Upper lobe of left lung (tissue), 6 donors: ENCODE data around the gene CTRL. TPM values are rescaled to one million over a fixed set of nuclear protein-coding genes. Genes with fewer than 3 reads are reported as not detected.

ENCODE experiments used
- ATAC-seq, 2 donors: fragments of 200-7000 bp; cut with Tn5 transposase; one replicate each; pipeline ENCODE4 v1.9.1; 2022; ENCODE audit warnings: mild to moderate bottlenecking in 2 of 2, moderate library complexity in 2 of 2; ENCODE audit not compliant: low FRiP score in 2 of 2
- DNase-seq, 2 donors: peaks; one replicate each; pipeline ENCODE4 v3.0.0-alpha.2; 2019 to 2020
- H3K27ac ChIP-seq, 4 donors: fragments of 200-600 bp; sonication (generic); one replicate each; pipeline ENCODE4 v1.5.1; 2016 to 2019
- H3K27me3 ChIP-seq, 4 donors: fragments of 200-600 bp; sonication (generic); one replicate each; pipeline ENCODE4 v1.5.1; 2017 to 2019
- H3K36me3 ChIP-seq, 4 donors: fragments of 200-600 bp; sonication (generic); one replicate each; pipeline ENCODE4 v1.5.1; 2016 to 2019
- H3K4me1 ChIP-seq, 4 donors: fragments of 200-600 bp; sonication (generic); one replicate each; pipeline ENCODE4 v1.5.1; 2018 to 2019
- H3K4me3 ChIP-seq, 4 donors: fragments of 200-600 bp; sonication (generic); one replicate each; pipeline ENCODE4 v1.5.1; 2017 to 2019; ENCODE audit warnings: mild to moderate bottlenecking in 2 of 4, moderate library complexity in 1 of 4
- H3K9me3 ChIP-seq, 4 donors: fragments of 200-600 bp; sonication (generic); one replicate each; pipeline ENCODE4 v1.5.1; 2018 to 2019
- EP300 ChIP-seq, 4 donors: sonication (generic); formaldehyde crosslinking; IDR thresholded peaks; one replicate each; pipeline ENCODE4 v1.5.1; 2017; ENCODE audit warnings: antibody characterized with exemption in 4 of 4, control low read depth in 2 of 4
- POLR2A ChIP-seq, 4 donors: fragments of 450-650 bp; IDR thresholded peaks; one replicate each; pipeline ENCODE4 v1.5.1; 2016 to 2017; ENCODE audit warnings: antibody characterized with exemption in 4 of 4, mild to moderate bottlenecking in 2 of 4
- POLR2AphosphoS5 ChIP-seq, 2 donors: sonication (generic); formaldehyde crosslinking; IDR thresholded peaks; one replicate each; pipeline ENCODE4 v1.5.1; 2017; ENCODE audit warnings: antibody characterized with exemption in 2 of 2
- WGBS, 2 donors: methylation state at CpG; one replicate each; pipeline ENCODE4 v1.1.5; 2017 to 2018; 5-methylcytosine and 5-hydroxymethylcytosine counted together
- total RNA-seq, 6 donors: library from RNA; depleted of rRNA in 4 of 6; stranded (reverse); fragments of >200 nt in 4 of 6; gene quantifications; one replicate each; pipeline versions ENCODE4 v1.1.0 to v1.2.1, GENCODE V29; 2016 to 2021
- TF ChIP-seq, protein P1 (sequence below), 6 experiments: fragments of 450-650 bp in 4 of 6; fragments of 200-600 bp in 2 of 6; sonication (generic) in 2 of 6; IDR thresholded peaks; one replicate each; pipeline ENCODE4 v1.5.1; 2016 to 2019; ENCODE audit warnings: antibody characterized with exemption in 6 of 6
- donor health status: DM: no; HTN: no; CAD: no; lungs with moderate emphysema.
- donor health status: DM: no; HTN: yes; CAD: no; lungs with severe emphysema.

CTRL gene
- total RNA-seq, 6 donors from 2014 or later = 1.6 to 4.2 (median 2.4) TPM

- DNase-seq (peak; percentile 97 to 98), ATAC-seq (peak; percentile 97 to 98)
- peak within 1 kb of the TSS; percentile 78 to 97 (median 85) for H3K4me3 ChIP-seq
- H3K4me1 ChIP-seq = peaks cover 28 to 50% (median 37%) of the 10 kb centered on the region in 4 donors
- no peaks in the 10 kb centered on the region for H3K36me3 ChIP-seq
- 0 to 2% methylated on average over 39 to 51 of the region's 90 CpGs for WGBS, 2 donors
- H3K27me3 ChIP-seq = no peaks in the 10 kb centered on the region
- H3K27ac ChIP-seq = peak within 1 kb of the TSS; percentile 95 to 97 (median 97)
- no peak for TF ChIP-seq EP300 (IDR thresholded peaks at IDR 0.05)
- peak in 3 of 4 donors; percentile 69 to 90 (median 89) for TF ChIP-seq POLR2A (IDR thresholded peaks at IDR 0.05)
- TF ChIP-seq, protein P1, sequence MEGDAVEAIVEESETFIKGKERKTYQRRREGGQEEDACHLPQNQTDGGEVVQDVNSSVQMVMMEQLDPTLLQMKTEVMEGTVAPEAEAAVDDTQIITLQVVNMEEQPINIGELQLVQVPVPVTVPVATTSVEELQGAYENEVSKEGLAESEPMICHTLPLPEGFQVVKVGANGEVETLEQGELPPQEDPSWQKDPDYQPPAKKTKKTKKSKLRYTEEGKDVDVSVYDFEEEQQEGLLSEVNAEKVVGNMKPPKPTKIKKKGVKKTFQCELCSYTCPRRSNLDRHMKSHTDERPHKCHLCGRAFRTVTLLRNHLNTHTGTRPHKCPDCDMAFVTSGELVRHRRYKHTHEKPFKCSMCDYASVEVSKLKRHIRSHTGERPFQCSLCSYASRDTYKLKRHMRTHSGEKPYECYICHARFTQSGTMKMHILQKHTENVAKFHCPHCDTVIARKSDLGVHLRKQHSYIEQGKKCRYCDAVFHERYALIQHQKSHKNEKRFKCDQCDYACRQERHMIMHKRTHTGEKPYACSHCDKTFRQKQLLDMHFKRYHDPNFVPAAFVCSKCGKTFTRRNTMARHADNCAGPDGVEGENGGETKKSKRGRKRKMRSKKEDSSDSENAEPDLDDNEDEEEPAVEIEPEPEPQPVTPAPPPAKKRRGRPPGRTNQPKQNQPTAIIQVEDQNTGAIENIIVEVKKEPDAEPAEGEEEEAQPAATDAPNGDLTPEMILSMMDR (IDR thresholded peaks at IDR 0.05) = peak in 1 of 6 experiments; percentile 4
- TF ChIP-seq POLR2AphosphoS5 (IDR thresholded peaks at IDR 0.05) = peak in 1 of 2 donors; percentile 73
- no peaks in the 10 kb centered on the region for H3K9me3 ChIP-seq
These were observed 38.5 kb downstream of the CTRL start, which contains the start of gene PSKH1 for GRCh38 chr16:67892899-67893742. Gene PSKH1, plus strand, starts transcription at chr16:67893254. Its CDS starts 15,496 bp downstream, at chr16:67908750.

DNA sequence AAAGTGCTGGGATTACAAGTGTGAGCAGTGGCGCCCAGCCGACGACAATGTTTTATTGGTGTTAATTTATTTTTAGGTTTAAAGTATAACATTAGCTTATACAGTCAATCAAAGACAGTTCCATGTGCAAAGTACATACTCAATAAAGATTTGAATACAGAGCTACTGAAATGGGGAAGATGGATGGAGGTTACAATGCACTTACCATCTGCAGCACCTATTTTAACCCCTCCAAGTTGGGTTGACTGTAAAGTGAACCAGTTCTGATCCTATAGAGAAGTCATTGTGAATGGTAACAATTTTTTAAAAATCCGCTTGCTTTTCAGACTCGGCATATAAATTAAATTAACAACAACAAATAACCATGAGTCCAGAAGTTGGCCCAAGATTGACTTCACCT, 39.3 kb downstream of the CTRL start:
- Histone ChIP-seq H3K27ac (peak overlapping the region; percentile 23 to 97 (median 86)), H3K4me3 (peak overlapping the region in 3 of 4 donors; percentile 78 to 97 (median 90)), H3K36me3 (no peaks in the 10 kb centered on the region), H3K27me3 (no peaks in the 10 kb centered on the region), H3K9me3 (no peaks in the 10 kb centered on the region), H3K4me1 (peaks cover 28 to 44% (median 33%) of the 10 kb centered on the region in 4 donors)
- no peak for DNase-seq
- TF ChIP-seq EP300 (IDR thresholded peaks at IDR 0.05) (no peak), POLR2A (IDR thresholded peaks at IDR 0.05) (no peak), POLR2AphosphoS5 (IDR thresholded peaks at IDR 0.05) (no peak)
- TF ChIP-seq, protein P1 (IDR thresholded peaks at IDR 0.05) = no peak
- no peak for ATAC-seq
- WGBS, 2 donors = 74 to 77% methylated on average over 5 of the region's 5 CpGs

GRCh38 chr16:67888331-67888730, 43.3 kb downstream of the CTRL start:
- TF ChIP-seq POLR2AphosphoS5 (IDR thresholded peaks at IDR 0.05) (no peak), EP300 (IDR thresholded peaks at IDR 0.05) (no peak), POLR2A (IDR thresholded peaks at IDR 0.05) (no peak)
- TF ChIP-seq, protein P1 (IDR thresholded peaks at IDR 0.05) = no peak
- H3K4me3 ChIP-seq = no peak overlapping the region
- no peak for DNase-seq
- peaks cover 4 to 32% (median 15%) of the 10 kb centered on the region in 4 donors for H3K4me1 ChIP-seq
- H3K27me3 ChIP-seq = no peaks in the 10 kb centered on the region
- H3K36me3 ChIP-seq = peaks cover 0 to 27% (median 16%) of the 10 kb centered on the region in 4 donors
- no peak for ATAC-seq
- WGBS, 2 donors = 76 to 79% methylated on average over 2 to 3 of the region's 3 CpGs
- no peaks in the 10 kb centered on the region for H3K9me3 ChIP-seq
- no peak overlapping the region for H3K27ac ChIP-seq

DNA sequence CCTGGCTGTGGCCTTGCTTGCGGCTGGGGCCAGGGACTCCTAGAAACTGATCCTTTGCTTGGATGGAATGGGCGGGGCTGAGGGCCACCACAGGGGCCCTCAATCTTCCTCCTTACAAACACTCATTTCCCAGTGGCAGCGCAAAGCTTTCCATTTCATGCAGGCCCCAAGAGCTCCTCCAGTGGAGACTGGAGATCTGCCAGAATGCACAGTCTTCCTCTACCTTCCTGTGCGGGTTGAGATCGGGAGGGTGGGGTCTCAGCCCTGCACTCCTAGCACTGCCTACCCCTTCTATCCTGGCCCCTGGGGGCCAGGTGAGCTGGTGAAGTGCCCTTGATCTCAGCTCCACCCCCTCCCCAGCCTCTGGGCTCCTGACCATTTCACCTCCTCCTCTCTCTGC, 45.3 kb downstream of the CTRL start:
- ATAC-seq (peak in 1 of 2 donors; percentile 56), DNase-seq (peak in 1 of 2 donors; percentile 76)
- Histone ChIP-seq H3K9me3 (no peaks in the 10 kb centered on the region), H3K36me3 (peaks cover 14 to 47% (median 36%) of the 10 kb centered on the region in 4 donors), H3K4me3 (no peak overlapping the region), H3K27me3 (no peaks in the 10 kb centered on the region), H3K4me1 (peaks cover 0 to 26% (median 8%) of the 10 kb centered on the region in 4 donors), H3K27ac (peak overlapping the region in 3 of 4 donors; percentile 19 to 60 (median 53))
- 50 to 81% methylated on average over 5 of the region's 5 CpGs for WGBS, 2 donors
- TF ChIP-seq POLR2AphosphoS5 (IDR thresholded peaks at IDR 0.05) (no peak), POLR2A (IDR thresholded peaks at IDR 0.05) (no peak), EP300 (IDR thresholded peaks at IDR 0.05) (no peak)
- TF ChIP-seq, protein P1 (IDR thresholded peaks at IDR 0.05) = no peak
